H1 (cell line): ENCODE measurements around the gene SETD1B. TPM values are rescaled to one million over a fixed set of nuclear protein-coding genes. Genes with fewer than 3 reads are reported as not detected.

Experiments
- CTCF ChIA-PET: fragments of 300-600 bp; sonication (Branson Sonifier 250); formaldehyde crosslinking; loops from one replicate; lab custom pipeline; 2021; ENCODE audit not compliant: partially characterized antibody; lab: Charles Lee
- POLR2A ChIA-PET: fragments of 300-600 bp; sonication (Branson Sonifier 250); formaldehyde crosslinking; loops from one replicate; lab custom pipeline; 2021; ENCODE audit warnings: inconsistent platforms; ENCODE audit not compliant: partially characterized antibody; lab: Charles Lee
- DNase-seq, 2 experiments: peaks; one replicate each; pipeline versions ENCODE4 v3.0.0 to v3.0.0-alpha.2; 2010 to 2022; ENCODE audit warnings: low spot score in 2 of 2, low read depth in 1 of 2, mixed read lengths in 1 of 2
- FAIRE-seq: peaks from 2 replicates; lab custom pipeline; 2011; peaks lifted over from hg19 to GRCh38; lab: Jason Lieb, UNC
- H2AFZ ChIP-seq: 2 replicates; pipeline ENCODE4 v1.8.1; 2012; ENCODE audit warnings: low read length, inconsistent platforms
- H2AK5ac ChIP-seq: 2 replicates; pipeline ENCODE4 v1.6.1; 2013; ENCODE audit warnings: low read depth, low read length
- H2BK120ac ChIP-seq: replicated peaks from 2 replicates; pipeline ENCODE3; 2013; ENCODE audit warnings: low read depth, low read length, inconsistent platforms
- H2BK12ac ChIP-seq: 2 replicates; pipeline ENCODE4 v1.6.1; 2013; ENCODE audit warnings: low read depth, low read length
- H2BK15ac ChIP-seq: 2 replicates; pipeline ENCODE4 v1.6.1; 2013; ENCODE audit warnings: low read length
- H2BK20ac ChIP-seq: 2 replicates; pipeline ENCODE4 v1.6.1; 2013; ENCODE audit warnings: low read length
- H2BK5ac ChIP-seq: 2 replicates; pipeline ENCODE4 v1.6.1; 2013; ENCODE audit warnings: low read depth, low read length
- H3K14ac ChIP-seq: 2 replicates; pipeline ENCODE4 v1.6.1; 2013; ENCODE audit warnings: inconsistent platforms; ENCODE audit not compliant: insufficient read length
- H3K18ac ChIP-seq: 2 replicates; pipeline ENCODE4 v1.6.1; 2013; ENCODE audit warnings: low read length; ENCODE audit errors: extremely low read depth
- H3K23ac ChIP-seq: 2 replicates; pipeline ENCODE4 v1.6.1; 2013; ENCODE audit warnings: inconsistent platforms; ENCODE audit not compliant: insufficient read length
- H3K23me2 ChIP-seq: 2 replicates; pipeline ENCODE4 v1.6.1; 2013; ENCODE audit warnings: low read depth, low read length
- H3K27ac ChIP-seq: 2 replicates; pipeline ENCODE4 v1.6.1; 2011; ENCODE audit warnings: low read depth, low read length, inconsistent platforms
- H3K27me3 ChIP-seq, 4 experiments: replicated peaks in 1 of 4; 1 replicate in 1 of 4; 2 replicates in 3 of 4; pipeline versions ENCODE4 v1.6.1 to v1.8.1; 2011 to 2013; ENCODE audit warnings: low read length in 3 of 4, mild to moderate bottlenecking in 3 of 4, inconsistent platforms in 2 of 4, mixed read lengths in 2 of 4, moderate library complexity in 1 of 4; ENCODE audit not compliant: control insufficient read depth in 3 of 4, insufficient read depth in 3 of 4; ENCODE audit errors: extremely low read depth in 1 of 4
- H3K36me3 ChIP-seq, 4 experiments: 2 replicates each; pipeline versions ENCODE4 v1.6.1 to v1.8.1; 2011 to 2013; ENCODE audit warnings: mild to moderate bottlenecking in 4 of 4, low read length in 3 of 4, moderate library complexity in 2 of 4, control low read depth in 1 of 4, inconsistent platforms in 1 of 4; ENCODE audit not compliant: insufficient read depth in 4 of 4, control insufficient read depth in 2 of 4
- H3K4ac ChIP-seq: replicated peaks from 2 replicates; pipeline ENCODE3; 2013; ENCODE audit warnings: low read length, low read depth, mixed read lengths, inconsistent platforms; ENCODE audit not compliant: insufficient read length
- H3K4me1 ChIP-seq, 4 experiments: replicated peaks in 1 of 4; 1 replicate in 1 of 4; 2 replicates in 3 of 4; pipeline versions ENCODE4 v1.6.1 to v1.8.1; 2011 to 2013; ENCODE audit warnings: low read length in 3 of 4, inconsistent platforms in 2 of 4, mixed read lengths in 1 of 4; ENCODE audit not compliant: insufficient read depth in 4 of 4, control insufficient read depth in 3 of 4
- H3K4me2 ChIP-seq, 2 experiments: 2 replicates each; pipeline versions ENCODE4 v1.6.1 to v1.8.1; 2011 to 2013; ENCODE audit warnings: low read depth in 2 of 2, low read length in 2 of 2, control low read depth in 1 of 2, inconsistent platforms in 1 of 2, mild to moderate bottlenecking in 1 of 2; ENCODE audit not compliant: insufficient read depth in 1 of 2
- H3K4me3 ChIP-seq, 4 experiments: fragments of 200-600, 300-600 bp in 1 of 4; sonication (generic), shearing (Covaris generic), sonication (Bioruptor Twin) in 1 of 4; 2 replicates each; pipeline versions ENCODE4 v1.5.1 to v1.8.1; 2011 to 2016; ENCODE audit warnings: low read length in 4 of 4, low read depth in 3 of 4, control low read depth in 2 of 4, inconsistent platforms in 2 of 4, mild to moderate bottlenecking in 2 of 4, mixed read lengths in 1 of 4, moderate library complexity in 1 of 4; ENCODE audit not compliant: insufficient read depth in 2 of 4; ENCODE audit errors: extremely low read depth in 1 of 4
- H3K56ac ChIP-seq: replicated peaks from 2 replicates; pipeline ENCODE3; 2013; ENCODE audit warnings: low read depth, mild to moderate bottlenecking, mixed read lengths, low read length, inconsistent platforms; ENCODE audit not compliant: insufficient read length
- H3K79me1 ChIP-seq: 2 replicates; pipeline ENCODE4 v1.6.1; 2013; ENCODE audit warnings: low read depth, low read length, control low read depth
- H3K79me2 ChIP-seq, 2 experiments: 2 replicates each; pipeline versions ENCODE4 v1.6.1 to v1.8.1; 2012 to 2013; ENCODE audit warnings: low read length in 2 of 2, mild to moderate bottlenecking in 2 of 2, inconsistent platforms in 1 of 2; ENCODE audit not compliant: insufficient read depth in 2 of 2, control insufficient read depth in 1 of 2
- H3K9ac ChIP-seq, 4 experiments: replicated peaks in 1 of 4; 1 replicate in 1 of 4; 2 replicates in 3 of 4; pipeline versions ENCODE4 v1.6.1 to v1.8.1; 2011 to 2013; ENCODE audit warnings: low read depth in 3 of 4, low read length in 3 of 4, control low read depth in 2 of 4, mild to moderate bottlenecking in 2 of 4, moderate library complexity in 2 of 4, inconsistent platforms in 1 of 4; ENCODE audit errors: extremely low read depth in 1 of 4
- H3K9me3 ChIP-seq, 2 experiments: 2 replicates each; pipeline versions ENCODE4 v1.6.1 to v1.8.1; 2012 to 2013; ENCODE audit warnings: mild to moderate bottlenecking in 2 of 2, moderate library complexity in 2 of 2, control low read depth in 1 of 2, inconsistent platforms in 1 of 2, low read depth in 1 of 2, low read length in 1 of 2, mixed read lengths in 1 of 2; ENCODE audit not compliant: insufficient read depth in 2 of 2
- H4K20me1 ChIP-seq, 2 experiments: replicated peaks in 1 of 2; 2 replicates each; pipeline versions ENCODE3 to v1.8.1; 2011 to 2013; ENCODE audit warnings: inconsistent platforms in 2 of 2, low read length in 2 of 2, mild to moderate bottlenecking in 1 of 2; ENCODE audit not compliant: insufficient read depth in 2 of 2, control insufficient read depth in 1 of 2
- H4K5ac ChIP-seq: 2 replicates; pipeline ENCODE4 v1.6.1; 2013; ENCODE audit warnings: low read length, low read depth, mixed read lengths, inconsistent platforms; ENCODE audit not compliant: insufficient read length
- H4K8ac ChIP-seq: 2 replicates; pipeline ENCODE4 v1.8.0; 2013; ENCODE audit warnings: mild to moderate bottlenecking, moderate library complexity, low read length, inconsistent platforms; ENCODE audit not compliant: insufficient read depth; ENCODE audit errors: extremely low read depth
- H4K91ac ChIP-seq: replicated peaks from 2 replicates; pipeline ENCODE3; 2013; ENCODE audit warnings: low read length, mixed read lengths, inconsistent platforms; ENCODE audit not compliant: insufficient read length
- ASH2L ChIP-seq: fragments of 200-600, 300-600 bp; sonication (generic); IDR thresholded peaks from one replicate; pipeline ENCODE4 v1.7.1; 2017; ENCODE audit warnings: low read length
- BACH1 ChIP-seq: IDR thresholded peaks from 2 replicates; pipeline ENCODE4 v1.6.1; 2012; ENCODE audit warnings: low read length, improper control_type of control experiment
- BCL11A ChIP-seq, 2 experiments: IDR thresholded peaks; one replicate each; pipeline ENCODE4 v1.6.1; 2011; ENCODE audit warnings: low read depth in 2 of 2, low read length in 2 of 2, mild to moderate bottlenecking in 2 of 2
- CBX8 ChIP-seq: fragments of 300-800, 300-1000 bp; sonication (generic); IDR thresholded peaks from 2 replicates; pipeline ENCODE4 v1.7.1; 2016; ENCODE audit warnings: low read depth, low read length, borderline replicate concordance
- CEBPB ChIP-seq: IDR thresholded peaks from 2 replicates; pipeline ENCODE4 v1.6.1; 2012; ENCODE audit warnings: low read depth, low read length
- CHD1 ChIP-seq: IDR thresholded peaks from 2 replicates; pipeline ENCODE4 v1.6.1; 2012; ENCODE audit warnings: low read depth, low read length, improper control_type of control experiment
- EZH2 ChIP-seq: fragments of 200-600 bp; sonication (generic); IDR thresholded peaks from 2 replicates; pipeline ENCODE4 v1.7.1; 2012; ENCODE audit warnings: low read depth, mild to moderate bottlenecking, moderate library complexity, low read length, inconsistent platforms; ENCODE audit not compliant: severe bottlenecking
- GABPA ChIP-seq: IDR thresholded peaks from 2 replicates; pipeline ENCODE4 v1.6.1; 2011; ENCODE audit warnings: mild to moderate bottlenecking, low read length, moderate library complexity, borderline replicate concordance; ENCODE audit not compliant: insufficient read depth
- JUN ChIP-seq: IDR thresholded peaks from 2 replicates; pipeline ENCODE4 v1.6.1; 2011; ENCODE audit warnings: low read depth, mild to moderate bottlenecking, improper control_type of control experiment, low read length
- POU5F1 ChIP-seq: IDR thresholded peaks from 2 replicates; pipeline ENCODE4 v1.6.1; 2011; ENCODE audit warnings: low read depth, mild to moderate bottlenecking, low read length, moderate library complexity
- SRF ChIP-seq: IDR thresholded peaks from 2 replicates; pipeline ENCODE4 v1.6.1; 2011; ENCODE audit warnings: mild to moderate bottlenecking, low read depth, low read length, moderate library complexity
- ZNF274 ChIP-seq: IDR thresholded peaks from 2 replicates; pipeline ENCODE4 v1.7.0; 2012; ENCODE audit warnings: low read length, borderline replicate concordance; ENCODE audit errors: extremely low read depth
- WGBS, 2 experiments: shearing (Covaris generic) in 1 of 2; methylation state at CpG; one replicate each; pipeline versions ENCODE4 v1.1.6 to v1.1.7; 2013 to 2015; ENCODE audit warnings: low lambda C conversion rate in 2 of 2, mixed read lengths in 2 of 2, inconsistent platforms in 1 of 2, low coverage in 1 of 2, missing lambda C conversion rate in 1 of 2; ENCODE audit not compliant: insufficient replicate concordance in 2 of 2, insufficient coverage in 1 of 2, insufficient read length in 1 of 2; ENCODE audit errors: extremely low coverage in 1 of 2, missing lambda C conversion rate in 1 of 2; 5-methylcytosine and 5-hydroxymethylcytosine counted together
- polyA plus RNA-seq, 7 experiments: library from polyadenylated mRNA; depleted of rRNA in 3 of 7; stranded (reverse) in 5 of 7; unstranded in 2 of 7; fragments of >200 nt in 5 of 7; fragments of 200-250 nt in 2 of 7; gene quantifications; 1 replicate in 5 of 7; 2 replicates in 1 of 7; 4 replicates in 1 of 7; pipeline versions ENCODE4 v1.2.1 to v1.2.3, GENCODE V29; 2011 to 2013; ENCODE audit warnings: missing spikeins in 2 of 7, mixed read lengths in 2 of 7
- total RNA-seq: library from RNA; stranded (reverse); fragmentation: NEBNext Ultra II Directional; extraction: Animal tissue kit (Norgen Biotek cat#: 25700); gene quantifications from 2 replicates; pipeline ENCODE4 v1.2.1, GENCODE V29; 2021
- TF ChIP-seq, protein P1 (sequence below): IDR thresholded peaks from 2 replicates; pipeline ENCODE4 v1.6.1; 2011; ENCODE audit warnings: low read depth, mild to moderate bottlenecking, low read length; ENCODE audit not compliant: insufficient read depth

The SETD1B gene
- total and polyA plus RNA-seq, 2 of the 8 experiments (the other 6 are each of a cell fraction or from before 2014, with no cell fraction given), result 1.3 to 17.7 TPM

DNA sequence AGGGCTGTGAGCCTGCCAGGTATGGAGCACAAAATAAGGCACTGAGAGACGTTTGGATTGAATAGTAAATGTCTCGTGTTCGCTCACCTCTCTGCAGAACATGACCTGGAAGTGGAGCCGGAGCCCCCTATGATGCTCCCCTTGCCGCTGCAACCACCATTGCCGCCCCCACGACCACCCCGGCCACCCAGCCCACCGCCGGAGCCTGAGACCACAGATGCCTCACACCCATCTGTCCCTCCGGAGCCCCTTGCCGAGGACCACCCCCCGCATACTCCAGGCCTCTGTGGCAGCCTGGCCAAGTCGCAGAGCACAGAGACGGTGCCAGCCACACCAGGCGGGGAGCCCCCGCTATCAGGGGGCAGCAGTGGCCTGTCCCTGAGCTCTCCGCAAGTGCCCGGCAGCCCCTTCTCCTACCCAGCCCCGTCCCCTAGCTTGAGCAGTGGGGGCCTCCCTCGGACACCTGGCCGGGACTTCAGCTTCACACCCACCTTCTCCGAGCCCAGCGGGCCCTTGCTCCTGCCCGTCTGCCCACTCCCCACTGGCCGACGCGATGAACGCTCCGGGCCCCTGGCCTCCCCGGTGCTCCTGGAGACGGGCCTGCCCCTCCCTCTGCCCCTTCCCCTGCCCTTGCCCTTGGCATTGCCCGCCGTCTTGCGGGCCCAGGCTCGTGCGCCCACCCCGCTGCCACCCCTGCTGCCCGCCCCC lies 18.7 kb downstream of the SETD1B start:
- no peaks in the 10 kb centered on the region for H3K23me2 ChIP-seq
- ChIA-PET POLR2A (interaction anchor here (0.9 to 2.7 kb wide), 4 partner anchors 12 to 71 kb away, joined by 3 to 10 read pairs (median 4); no protein-coding TSS in a partner anchor), CTCF (interaction anchor here (1.0 to 14.5 kb wide), 5 partner anchors 11 to 66 kb away, joined by 3 to 163 read pairs (median 5); partner anchors contain the start of genes PSMD9 and RHOF)
- H2BK12ac ChIP-seq, result no peak overlapping the region
- H3K56ac ChIP-seq, result no peak overlapping the region
- peaks cover 0 to 14% of the 10 kb centered on the region in 2 experiments for H4K20me1 ChIP-seq
- no peak overlapping the region for H2BK15ac ChIP-seq
- FAIRE-seq, result no peak
- H3K9ac ChIP-seq, result no peak overlapping the region
- H3K79me2 ChIP-seq, result no peaks in the 10 kb centered on the region
- H3K4me3 ChIP-seq, result no peak overlapping the region
- H2BK5ac ChIP-seq, result no peak overlapping the region
- H2AK5ac ChIP-seq, result no peak overlapping the region
- no peak overlapping the region for H3K18ac ChIP-seq
- no peak overlapping the region for H3K4me2 ChIP-seq
- no peak overlapping the region for H3K23ac ChIP-seq
- H4K5ac ChIP-seq, result no peak overlapping the region
- DNase-seq, result no peak
- no peak overlapping the region for H3K27ac ChIP-seq
- H3K27me3 ChIP-seq, result no peaks in the 10 kb centered on the region
- no peak overlapping the region; the same call in 1 of the 2 replicates for H4K8ac ChIP-seq
- peaks cover 6 to 33% (median 20%) of the 10 kb centered on the region in 4 experiments for H3K36me3 ChIP-seq
- H2BK20ac ChIP-seq, result no peak overlapping the region
- no peak overlapping the region for H4K91ac ChIP-seq
- no peak overlapping the region for H3K14ac ChIP-seq
- WGBS, 2 experiments, result 96% methylated on average over 21 of the region's 39 CpGs; no CpG with 5 or more reads in 1 of the 2 experiments
- H3K4me1 ChIP-seq, result no peaks in the 10 kb centered on the region
- H3K9me3 ChIP-seq, result no peaks in the 10 kb centered on the region
- no peak overlapping the region for H2AFZ ChIP-seq
- H3K79me1 ChIP-seq, result no peaks in the 10 kb centered on the region
- no peak overlapping the region for H3K4ac ChIP-seq
- H2BK120ac ChIP-seq, result no peak overlapping the region
- TF ChIP-seq, protein P1, sequence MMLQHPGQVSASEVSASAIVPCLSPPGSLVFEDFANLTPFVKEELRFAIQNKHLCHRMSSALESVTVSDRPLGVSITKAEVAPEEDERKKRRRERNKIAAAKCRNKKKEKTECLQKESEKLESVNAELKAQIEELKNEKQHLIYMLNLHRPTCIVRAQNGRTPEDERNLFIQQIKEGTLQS, result no peak
- no peak for TF ChIP-seq JUN
- TF ChIP-seq BACH1, result no peak
- no peak for TF ChIP-seq CHD1
- no peak for TF ChIP-seq ASH2L
- no peak for TF ChIP-seq GABPA
- no peak for TF ChIP-seq EZH2
- no peak for TF ChIP-seq CBX8
- TF ChIP-seq POU5F1, result no peak
- TF ChIP-seq CEBPB, result no peak
- no peak for TF ChIP-seq BCL11A (IDR thresholded peaks at IDR 0.05; ENCODE audit: low read depth in 2 of 2, low read length in 2 of 2)
- TF ChIP-seq ZNF274, result no peak
- TF ChIP-seq SRF, result no peak
